Measurements from ENCODE around the gene KCP.

KCP gene

GRCh38 chr7:128918016-128918665 is 7.6 kb upstream of the KCP start:
- TF ChIP-seq EZH2phosphoT487 (IDR thresholded peaks at IDR 0.05; ENCODE audit: low read length) (no peak), CTCF (IDR thresholded peaks at IDR 0.05; ENCODE audit: low read length) (no peak), EZH2 (optimal IDR thresholded peaks at IDR 0.05; ENCODE audit: low read depth, low read length) (no peak)
- Histone ChIP-seq H3K4me2 (ENCODE audit: low read depth, low read length) (no peak overlapping the region), H3K36me3 (replicated peaks; ENCODE audit: insufficient read depth, low read length) (no peaks in the 10 kb centered on the region), H3K9me3 (replicated peaks; ENCODE audit: insufficient read depth, low read length) (no peaks in the 10 kb centered on the region), H2AFZ (ENCODE audit: low read length) (no peak overlapping the region), H3K79me2 (ENCODE audit: low read length) (no peaks in the 10 kb centered on the region), H3K4me3 (ENCODE audit: low read length) (no peak overlapping the region), H3K9me2 (replicated peaks; ENCODE audit: insufficient read depth, low read length) (no peaks in the 10 kb centered on the region), H3K27ac (ENCODE audit: low read length) (no peak overlapping the region), H3F3A (ENCODE audit: insufficient read depth, low read length) (no peaks in the 10 kb centered on the region), H3K9ac (ENCODE audit: low read length) (no peak overlapping the region), H3K4me1 (ENCODE audit: low read length) (peaks cover 11% of the 10 kb centered on the region), H3K27me3 (replicated peaks; ENCODE audit: insufficient read depth, low read length) (peaks cover 9% of the 10 kb centered on the region), H4K20me1 (ENCODE audit: insufficient read depth, low read length) (no peaks in the 10 kb centered on the region)
- no peak for DNase-seq

GRCh38 chr7:128917122-128917521 is 6.6 kb upstream of the KCP start:
- Histone ChIP-seq H3K79me2 (ENCODE audit: low read length) (no peaks in the 10 kb centered on the region), H3K9ac (ENCODE audit: low read length) (no peak overlapping the region), H2AFZ (ENCODE audit: low read length) (no peak overlapping the region), H3K9me3 (replicated peaks; ENCODE audit: insufficient read depth, low read length) (no peaks in the 10 kb centered on the region), H3K4me1 (ENCODE audit: low read length) (peaks cover 11% of the 10 kb centered on the region), H3K27ac (ENCODE audit: low read length) (no peak overlapping the region), H3K36me3 (replicated peaks; ENCODE audit: insufficient read depth, low read length) (no peaks in the 10 kb centered on the region), H3F3A (ENCODE audit: insufficient read depth, low read length) (no peaks in the 10 kb centered on the region), H3K9me2 (replicated peaks; ENCODE audit: insufficient read depth, low read length) (no peaks in the 10 kb centered on the region), H3K27me3 (replicated peaks; ENCODE audit: insufficient read depth, low read length) (peaks cover 9% of the 10 kb centered on the region), H4K20me1 (ENCODE audit: insufficient read depth, low read length) (no peaks in the 10 kb centered on the region), H3K4me3 (ENCODE audit: low read length) (no peak overlapping the region), H3K4me2 (ENCODE audit: low read depth, low read length) (no peak overlapping the region)
- no peak for TF ChIP-seq EZH2 (optimal IDR thresholded peaks at IDR 0.05; ENCODE audit: low read depth, low read length)
- no peak for TF ChIP-seq CTCF (IDR thresholded peaks at IDR 0.05; ENCODE audit: low read length)
- TF ChIP-seq EZH2phosphoT487 (IDR thresholded peaks at IDR 0.05; ENCODE audit: low read length): no peak
- DNase-seq: no peak

- Histone ChIP-seq H3K4me2 (ENCODE audit: low read depth, low read length) (no peak overlapping the region), H4K20me1 (ENCODE audit: insufficient read depth, low read length) (no peaks in the 10 kb centered on the region), H3K4me3 (ENCODE audit: low read length) (no peak overlapping the region), H3K9me2 (replicated peaks; ENCODE audit: insufficient read depth, low read length) (no peaks in the 10 kb centered on the region), H3K79me2 (ENCODE audit: low read length) (no peaks in the 10 kb centered on the region), H3K27ac (ENCODE audit: low read length) (no peak overlapping the region), H3K9me3 (replicated peaks; ENCODE audit: insufficient read depth, low read length) (no peaks in the 10 kb centered on the region), H2AFZ (ENCODE audit: low read length) (no peak overlapping the region), H3K9ac (ENCODE audit: low read length) (no peak overlapping the region), H3K36me3 (replicated peaks; ENCODE audit: insufficient read depth, low read length) (no peaks in the 10 kb centered on the region), H3K4me1 (ENCODE audit: low read length) (peaks cover 11% of the 10 kb centered on the region), H3K27me3 (replicated peaks; ENCODE audit: insufficient read depth, low read length) (peaks cover 9% of the 10 kb centered on the region), H3F3A (ENCODE audit: insufficient read depth, low read length) (no peaks in the 10 kb centered on the region)
- no peak for DNase-seq
- TF ChIP-seq CTCF (IDR thresholded peaks at IDR 0.05; ENCODE audit: low read length) (no peak), EZH2 (optimal IDR thresholded peaks at IDR 0.05; ENCODE audit: low read depth, low read length) (no peak), EZH2phosphoT487 (IDR thresholded peaks at IDR 0.05; ENCODE audit: low read length) (no peak)
Observed at GRCh38 chr7:128916643-128916915, 6.1 kb upstream of the KCP start.

Measured in MM.1S (cell line).